Adrenal gland (tissue), 12 donors: ENCODE measurements around the gene ETV6. TPM values are rescaled to one million over a fixed set of nuclear protein-coding genes. Genes with fewer than 3 reads are reported as not detected.
A peak's percentile ranks its signal among the peaks of the same experiment; 100 is the strongest.

Source experiments
- DNase-seq, 7 donors: peaks; one replicate each; pipeline ENCODE4 v3.0.0-alpha.2; 2019 to 2020
- H3K27ac ChIP-seq, 5 donors: fragments of 200-600 bp; sonication (generic) in 4 of 5; 1 replicate in 3 of 5; 2 replicates in 2 of 5; pipeline versions ENCODE4 v1.5.1 to v1.8.0; 2016 to 2020; ENCODE audit warnings: mild to moderate bottlenecking in 1 of 5
- H3K27me3 ChIP-seq: fragments of 200-600 bp; 2 replicates; pipeline ENCODE4 v1.8.0; 2021
- H3K36me3 ChIP-seq, 2 donors: fragments of 200-600 bp; replicated peaks in 1 of 2; 1 replicate in 1 of 2; 2 replicates in 1 of 2; pipeline versions ENCODE4 v1.5.1 to v1.8.0; 2018 to 2022
- H3K4me1 ChIP-seq, 2 donors: fragments of 200-600 bp; replicated peaks in 1 of 2; 1 replicate in 1 of 2; 2 replicates in 1 of 2; pipeline versions ENCODE4 v1.5.1 to v1.8.0; 2018 to 2021
- H3K4me3 ChIP-seq, 4 donors: fragments of 200-600 bp; sonication (generic) in 3 of 4; one replicate each; pipeline ENCODE4 v1.5.1; 2016 to 2018
- H3K9me3 ChIP-seq, 3 donors: fragments of 200-600 bp; sonication (generic) in 1 of 3; replicated peaks in 1 of 3; 1 replicate in 2 of 3; 2 replicates in 1 of 3; pipeline versions ENCODE4 v1.5.1 to v1.8.0; 2016 to 2021
- POLR2A ChIP-seq, 2 donors: fragments of 450-650 bp; IDR thresholded peaks; one replicate each; pipeline ENCODE4 v1.6.1; 2017; ENCODE audit warnings: antibody characterized with exemption in 2 of 2, mild to moderate bottlenecking in 2 of 2, moderate library complexity in 1 of 2
- WGBS, 4 donors: extraction: QIAGEN DNeasy Blood & Tissue Kit in 2 of 4; methylation state at CpG; one replicate each; pipeline versions ENCODE4 v1.1.5 to v1.1.7; 2013 to 2017; 5-methylcytosine and 5-hydroxymethylcytosine counted together
- intact Hi-C, 2 donors: fragments of 100-400 bp; cut with DNase I; formaldehyde crosslinking; loops; one replicate each; pipeline versions ENCODE4 v1.14.1 to v1.15.0; 2022 to 2023
- polyA plus RNA-seq, 3 donors: library from polyadenylated mRNA; stranded (reverse); fragments of 200-250 nt in 2 of 3; fragments of 350-450 nt in 1 of 3; fragmentation: Illumina TruSeq in 1 of 3; extraction: RNeasy Lipid Tissue Mini Kit (QIAGEN cat#74804) in 1 of 3; gene quantifications; one replicate each; pipeline ENCODE4 v1.2.3, GENCODE V29; 2013 to 2014
- total RNA-seq, 9 donors: library from RNA; depleted of rRNA in 4 of 9; stranded (reverse); fragments of >200 nt in 4 of 9; fragments of 120-200 nt in 1 of 9; fragmentation: NEBNext Ultra II Directional in 1 of 9; extraction: Animal tissue kit (Norgen Biotek cat#: 25700) in 1 of 9; gene quantifications; one replicate each; pipeline versions ENCODE4 v1.1.0 to v1.2.4, GENCODE V29; 2013 to 2023
- TF ChIP-seq, protein P1 (sequence below), 6 experiments: fragments of 450-650 bp in 4 of 6; fragments of 200-600 bp in 2 of 6; sonication (generic) in 1 of 6; IDR thresholded peaks; 1 replicate in 5 of 6; 2 replicates in 1 of 6; pipeline versions ENCODE4 v1.5.1 to v1.8.0; 2016 to 2021; ENCODE audit warnings: antibody characterized with exemption in 6 of 6, mild to moderate bottlenecking in 2 of 6, moderate library complexity in 1 of 6
- donor health status: healthy with polysubstance abuse.
- donor health status: Bipolar disorder and iron deficiency.
- donor health status: DM: yes; HTN: yes; CAD: no.
- donor health status: DM: no; HTN: no; CAD: no.
- donor health status: DM: no; HTN: no; CAD: no.
- donor health status: DM: yes; HTN: yes; CAD: no.

ETV6 gene
- total and polyA plus RNA-seq, 12 donors, result 9.6 to 46.6 (median 19.5) TPM

DNA sequence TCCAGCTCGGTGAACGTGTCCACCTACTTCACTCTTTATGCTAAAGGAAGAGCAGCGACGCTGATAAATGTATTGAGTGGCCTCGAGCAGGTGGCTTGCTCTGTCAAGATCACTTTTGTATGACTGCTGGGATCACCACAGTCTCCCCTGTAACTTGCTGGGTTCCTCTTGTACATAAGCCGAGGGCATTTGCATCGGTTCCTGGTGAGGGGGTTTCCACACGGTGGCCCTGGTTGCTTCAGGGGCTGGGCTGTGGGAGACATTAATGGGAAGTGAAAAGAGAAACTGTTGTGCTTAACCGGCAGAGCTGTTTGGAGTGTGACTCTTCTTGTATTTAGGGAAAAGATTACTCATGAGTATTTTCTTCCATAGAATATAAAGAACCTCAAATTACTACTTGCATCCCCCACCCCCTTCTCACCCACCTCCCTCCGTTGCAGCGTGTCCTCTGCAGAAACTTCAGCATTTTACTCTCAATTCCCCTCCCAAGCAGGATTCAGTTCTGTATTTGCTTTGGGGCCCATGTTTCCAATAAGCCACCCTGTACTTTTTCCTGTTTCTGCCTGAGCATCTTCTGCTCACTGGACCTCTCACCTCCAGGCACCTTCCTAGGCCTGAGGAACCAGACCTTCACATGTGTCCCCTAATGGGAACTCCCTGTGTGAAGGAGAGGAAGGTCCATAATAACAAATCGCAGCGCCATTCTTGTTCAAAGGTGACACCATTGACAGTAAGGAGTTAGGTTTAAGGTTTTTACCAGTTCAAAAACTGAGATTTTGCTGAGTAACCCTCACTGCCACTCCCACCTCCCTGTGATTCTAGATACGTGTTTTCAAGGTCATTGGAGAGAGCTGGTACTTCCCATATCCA is 187.0 kb downstream of the ETV6 start:
- H3K4me1 ChIP-seq, result peaks cover 41 to 91% of the 10 kb centered on the region in 2 donors
- no peaks in the 10 kb centered on the region for H3K27me3 ChIP-seq
- intact Hi-C loops, result no loop called here
- DNase-seq, result peak in 5 of 7 donors; percentile 41 to 69 (median 59)
- H3K9me3 ChIP-seq, result no peaks in the 10 kb centered on the region
- H3K36me3 ChIP-seq, result peaks cover 0 to 5% of the 10 kb centered on the region in 2 donors
- H3K27ac ChIP-seq, result peak overlapping the region in 4 of 5 donors; percentile 11 to 88 (median 48)
- H3K4me3 ChIP-seq, result no peak overlapping the region
- TF ChIP-seq POLR2A (IDR thresholded peaks at IDR 0.05), result no peak
- TF ChIP-seq, protein P1, sequence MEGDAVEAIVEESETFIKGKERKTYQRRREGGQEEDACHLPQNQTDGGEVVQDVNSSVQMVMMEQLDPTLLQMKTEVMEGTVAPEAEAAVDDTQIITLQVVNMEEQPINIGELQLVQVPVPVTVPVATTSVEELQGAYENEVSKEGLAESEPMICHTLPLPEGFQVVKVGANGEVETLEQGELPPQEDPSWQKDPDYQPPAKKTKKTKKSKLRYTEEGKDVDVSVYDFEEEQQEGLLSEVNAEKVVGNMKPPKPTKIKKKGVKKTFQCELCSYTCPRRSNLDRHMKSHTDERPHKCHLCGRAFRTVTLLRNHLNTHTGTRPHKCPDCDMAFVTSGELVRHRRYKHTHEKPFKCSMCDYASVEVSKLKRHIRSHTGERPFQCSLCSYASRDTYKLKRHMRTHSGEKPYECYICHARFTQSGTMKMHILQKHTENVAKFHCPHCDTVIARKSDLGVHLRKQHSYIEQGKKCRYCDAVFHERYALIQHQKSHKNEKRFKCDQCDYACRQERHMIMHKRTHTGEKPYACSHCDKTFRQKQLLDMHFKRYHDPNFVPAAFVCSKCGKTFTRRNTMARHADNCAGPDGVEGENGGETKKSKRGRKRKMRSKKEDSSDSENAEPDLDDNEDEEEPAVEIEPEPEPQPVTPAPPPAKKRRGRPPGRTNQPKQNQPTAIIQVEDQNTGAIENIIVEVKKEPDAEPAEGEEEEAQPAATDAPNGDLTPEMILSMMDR (IDR thresholded peaks at IDR 0.05), result no peak
- 70 to 84% (median 74%) methylated on average over 14 of the region's 14 CpGs for WGBS, 4 donors

DNA sequence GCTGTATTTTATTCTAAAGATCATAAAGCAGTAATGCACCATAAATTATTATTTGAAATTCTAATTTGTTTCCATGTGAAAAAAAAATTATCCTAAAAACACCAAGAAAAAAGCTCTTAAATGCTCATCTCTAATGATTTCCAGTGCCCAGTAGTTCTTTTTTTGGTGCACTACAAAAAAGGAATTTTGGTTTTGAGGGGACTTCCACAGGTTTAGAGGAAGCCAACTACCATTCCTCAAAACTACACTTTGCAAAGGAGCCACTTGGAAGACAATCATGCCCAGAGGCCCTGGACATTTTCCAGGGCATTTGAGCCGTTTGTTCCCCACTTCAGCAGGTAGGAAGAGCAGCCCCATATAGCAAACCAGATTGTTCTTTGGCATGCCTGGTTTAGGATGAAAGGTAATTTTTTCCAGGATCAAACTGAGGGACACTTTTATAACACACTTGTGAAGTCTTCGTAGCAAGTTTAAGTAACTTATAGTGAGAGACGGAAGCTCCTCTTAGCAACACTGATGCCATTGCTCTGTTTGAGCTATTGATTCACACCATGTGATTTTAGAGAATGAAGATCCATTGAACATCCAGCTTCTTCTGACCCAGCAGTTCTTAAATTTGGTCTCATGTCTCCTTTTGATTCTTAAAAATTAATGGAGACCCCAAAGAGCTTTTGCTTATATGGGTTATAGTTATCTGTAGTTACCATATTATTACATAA is 187.9 kb downstream of the ETV6 start:
- peak overlapping the region in 4 of 5 donors; percentile 11 to 88 (median 48) for H3K27ac ChIP-seq

DNA sequence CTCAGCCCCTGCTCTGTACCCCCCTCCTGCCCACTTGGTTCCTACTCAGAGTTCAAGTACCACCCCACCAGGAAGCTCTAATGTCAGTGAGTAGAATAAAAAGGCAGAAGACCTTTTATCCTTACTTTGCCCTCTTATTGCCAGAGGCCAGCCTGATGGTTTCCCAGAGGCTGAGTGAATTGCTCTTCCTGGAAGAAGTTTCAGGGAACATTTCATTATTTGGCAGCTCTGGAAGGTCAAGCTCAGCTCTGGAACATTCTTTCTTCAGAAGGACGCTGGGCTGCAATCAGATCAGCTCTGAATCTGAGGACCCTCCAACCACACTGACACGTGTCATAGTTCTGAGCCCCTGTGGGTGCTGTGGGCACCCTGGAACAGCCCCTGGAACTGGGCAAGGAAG is 188.9 kb downstream of the ETV6 start:
- H3K27me3 ChIP-seq, result no peaks in the 10 kb centered on the region
- 43 to 66% (median 52%) methylated on average over 2 of the region's 2 CpGs; no CpG with 5 or more reads in 1 of the 4 donors for WGBS, 4 donors
- intact Hi-C loops, result no loop called here

More for the DNA sequence above, 187.9 kb downstream of the ETV6 start:
- intact Hi-C loops, result no loop called here
- DNase-seq, result no peak
- peaks cover 0 to 6% of the 10 kb centered on the region in 2 donors for H3K36me3 ChIP-seq
- WGBS, 4 donors, result 70 to 84% (median 81%) methylated on average over 3 of the region's 3 CpGs
- peaks cover 37 to 82% of the 10 kb centered on the region in 2 donors for H3K4me1 ChIP-seq
- H3K27me3 ChIP-seq, result no peaks in the 10 kb centered on the region
- H3K9me3 ChIP-seq, result no peaks in the 10 kb centered on the region
- no peak overlapping the region for H3K4me3 ChIP-seq
- no peak for TF ChIP-seq POLR2A (IDR thresholded peaks at IDR 0.05)
- TF ChIP-seq, protein P1 (IDR thresholded peaks at IDR 0.05), result no peak

More for the DNA sequence above, 188.9 kb downstream of the ETV6 start:
- H3K4me3 ChIP-seq, result no peak overlapping the region
- peaks cover 31 to 74% of the 10 kb centered on the region in 2 donors for H3K4me1 ChIP-seq
- H3K36me3 ChIP-seq, result peaks cover 0 to 10% of the 10 kb centered on the region in 2 donors
- DNase-seq, result peak in 3 of 7 donors; percentile 34 to 54 (median 53)
- TF ChIP-seq POLR2A (IDR thresholded peaks at IDR 0.05), result no peak
- TF ChIP-seq, protein P1 (IDR thresholded peaks at IDR 0.05), result no peak
- peak overlapping the region; percentile 25 to 88 (median 70) for H3K27ac ChIP-seq
- H3K9me3 ChIP-seq, result no peaks in the 10 kb centered on the region
